Retinal pigment epithelial cell (primary cell): ENCODE results near the gene MIPOL1.
"Not testable (repeated sequence)": the region's sequence is repeated elsewhere in the genome, so short reads cannot be mapped to it uniquely, and the experiment has no call there.

Source experiments
- DNase-seq: peaks from one replicate; pipeline ENCODE4 v3.0.0-alpha.2; 2010; ENCODE audit warnings: low read depth
- H3K4me3 ChIP-seq: 2 replicates; pipeline ENCODE4 v1.5.1; 2011; ENCODE audit warnings: mild to moderate bottlenecking, low read length, control low read depth, moderate library complexity
- CTCF ChIP-seq: conservative IDR thresholded peaks from 2 replicates; pipeline ENCODE4 v1.5.1; 2011; ENCODE audit warnings: low read depth, low read length, control low read depth, inconsistent platforms

Gene MIPOL1

GRCh38 chr14:37197421-37198272 lies at the start of gene MIPOL1:
TSS of gene MIPOL1 (plus strand) at chr14:37197937. CDS start at chr14:37247889, 49,952 bp downstream.
- peak; percentile 28 for DNase-seq
- peak; percentile 26 for TF ChIP-seq CTCF
- peak within 1 kb of the TSS; percentile 77 for H3K4me3 ChIP-seq

GRCh38 chr14:37150414-37150813 lies 47.3 kb upstream of the MIPOL1 start:
- TF ChIP-seq CTCF: peak; percentile 62
- H3K4me3 ChIP-seq: no peak overlapping the region
- DNase-seq: peak; percentile 12

DNA sequence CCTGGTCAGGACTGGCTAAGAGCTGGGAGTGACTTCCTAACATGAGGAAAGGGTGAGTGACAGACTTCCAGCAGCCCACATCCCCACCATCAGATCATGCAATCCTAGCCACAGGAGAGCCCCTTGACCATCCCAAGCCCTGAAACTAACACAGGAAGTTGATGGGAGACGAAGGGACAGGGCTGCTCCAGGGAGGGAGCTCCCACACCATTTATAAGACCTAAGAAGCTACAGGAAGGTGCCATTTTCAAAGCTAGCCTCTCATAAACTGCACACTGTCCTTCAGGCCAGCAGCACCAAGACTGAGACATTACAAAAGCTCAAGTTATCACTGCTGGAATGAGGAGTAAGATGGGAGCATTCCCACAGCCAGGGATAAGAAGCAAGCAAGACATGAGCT lies 44.7 kb upstream of the MIPOL1 start:
- no peak for DNase-seq
- no peak overlapping the region for H3K4me3 ChIP-seq
- TF ChIP-seq CTCF: no peak

DNA sequence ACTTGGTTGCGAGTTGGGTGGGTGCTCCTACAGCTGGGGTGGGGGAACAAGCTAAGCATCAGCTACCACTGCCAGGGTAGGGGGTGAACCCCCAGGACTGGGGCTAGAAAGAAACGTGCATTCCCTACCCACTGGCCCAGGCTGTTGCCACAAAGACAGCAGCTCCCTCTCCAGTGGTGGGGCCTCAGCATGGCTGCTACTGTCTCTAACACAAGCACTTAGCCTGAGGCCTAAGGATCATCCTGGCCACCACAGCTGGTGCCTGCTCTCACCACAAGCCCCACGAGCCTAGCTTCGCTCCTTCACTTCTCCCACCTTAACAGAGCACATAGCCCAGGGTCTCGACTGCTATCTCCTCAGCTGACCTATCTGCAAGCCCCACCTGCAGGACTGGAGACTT lies 44.3 kb upstream of the MIPOL1 start:
- TF ChIP-seq CTCF: no peak
- DNase-seq: no peak
- H3K4me3 ChIP-seq: no peak overlapping the region

GRCh38 chr14:37157987-37158386 lies 39.8 kb upstream of the MIPOL1 start:
- TF ChIP-seq CTCF: no peak
- no peak overlapping the region for H3K4me3 ChIP-seq
- no peak for DNase-seq

GRCh38 chr14:37162307-37162706 lies 35.4 kb upstream of the MIPOL1 start:
- DNase-seq, H3K4me3 ChIP-seq: not testable (repeated sequence)

GRCh38 chr14:37165794-37166193 lies 31.9 kb upstream of the MIPOL1 start:
- no peak for DNase-seq
- H3K4me3 ChIP-seq: no peak overlapping the region
- no peak for TF ChIP-seq CTCF
